H1 (cell line): ENCODE measurements around the gene ADARB2. TPM values are rescaled to one million over a fixed set of nuclear protein-coding genes. Genes with fewer than 3 reads are reported as not detected.

Source experiments
- CTCF ChIA-PET: fragments of 300-600 bp; sonication (Branson Sonifier 250); formaldehyde crosslinking; loops from one replicate; lab custom pipeline; 2021; ENCODE audit not compliant: partially characterized antibody; lab: Charles Lee
- POLR2A ChIA-PET: fragments of 300-600 bp; sonication (Branson Sonifier 250); formaldehyde crosslinking; loops from one replicate; lab custom pipeline; 2021; ENCODE audit warnings: inconsistent platforms; ENCODE audit not compliant: partially characterized antibody; lab: Charles Lee
- DNase-seq, 2 experiments: peaks; one replicate each; pipeline versions ENCODE4 v3.0.0 to v3.0.0-alpha.2; 2010 to 2022; ENCODE audit warnings: low spot score in 2 of 2, low read depth in 1 of 2, mixed read lengths in 1 of 2
- FAIRE-seq: peaks from 2 replicates; lab custom pipeline; 2011; peaks lifted over from hg19 to GRCh38; lab: Jason Lieb, UNC
- H2AFZ ChIP-seq: 2 replicates; pipeline ENCODE4 v1.8.1; 2012; ENCODE audit warnings: low read length, inconsistent platforms
- H2AK5ac ChIP-seq: 2 replicates; pipeline ENCODE4 v1.6.1; 2013; ENCODE audit warnings: low read depth, low read length
- H2BK120ac ChIP-seq: replicated peaks from 2 replicates; pipeline ENCODE3; 2013; ENCODE audit warnings: low read depth, low read length, inconsistent platforms
- H2BK12ac ChIP-seq: 2 replicates; pipeline ENCODE4 v1.6.1; 2013; ENCODE audit warnings: low read depth, low read length
- H2BK15ac ChIP-seq: 2 replicates; pipeline ENCODE4 v1.6.1; 2013; ENCODE audit warnings: low read length
- H2BK20ac ChIP-seq: 2 replicates; pipeline ENCODE4 v1.6.1; 2013; ENCODE audit warnings: low read length
- H2BK5ac ChIP-seq: 2 replicates; pipeline ENCODE4 v1.6.1; 2013; ENCODE audit warnings: low read depth, low read length
- H3K14ac ChIP-seq: 2 replicates; pipeline ENCODE4 v1.6.1; 2013; ENCODE audit warnings: inconsistent platforms; ENCODE audit not compliant: insufficient read length
- H3K18ac ChIP-seq: 2 replicates; pipeline ENCODE4 v1.6.1; 2013; ENCODE audit warnings: low read length; ENCODE audit errors: extremely low read depth
- H3K23ac ChIP-seq: 2 replicates; pipeline ENCODE4 v1.6.1; 2013; ENCODE audit warnings: inconsistent platforms; ENCODE audit not compliant: insufficient read length
- H3K23me2 ChIP-seq: 2 replicates; pipeline ENCODE4 v1.6.1; 2013; ENCODE audit warnings: low read depth, low read length
- H3K27ac ChIP-seq: 2 replicates; pipeline ENCODE4 v1.6.1; 2011; ENCODE audit warnings: low read depth, low read length, inconsistent platforms
- H3K27me3 ChIP-seq, 4 experiments: replicated peaks in 1 of 4; 1 replicate in 1 of 4; 2 replicates in 3 of 4; pipeline versions ENCODE4 v1.6.1 to v1.8.1; 2011 to 2013; ENCODE audit warnings: low read length in 3 of 4, mild to moderate bottlenecking in 3 of 4, inconsistent platforms in 2 of 4, mixed read lengths in 2 of 4, moderate library complexity in 1 of 4; ENCODE audit not compliant: control insufficient read depth in 3 of 4, insufficient read depth in 3 of 4; ENCODE audit errors: extremely low read depth in 1 of 4
- H3K36me3 ChIP-seq, 4 experiments: 2 replicates each; pipeline versions ENCODE4 v1.6.1 to v1.8.1; 2011 to 2013; ENCODE audit warnings: mild to moderate bottlenecking in 4 of 4, low read length in 3 of 4, moderate library complexity in 2 of 4, control low read depth in 1 of 4, inconsistent platforms in 1 of 4; ENCODE audit not compliant: insufficient read depth in 4 of 4, control insufficient read depth in 2 of 4
- H3K4ac ChIP-seq: replicated peaks from 2 replicates; pipeline ENCODE3; 2013; ENCODE audit warnings: low read length, low read depth, mixed read lengths, inconsistent platforms; ENCODE audit not compliant: insufficient read length
- H3K4me1 ChIP-seq, 4 experiments: replicated peaks in 1 of 4; 1 replicate in 1 of 4; 2 replicates in 3 of 4; pipeline versions ENCODE4 v1.6.1 to v1.8.1; 2011 to 2013; ENCODE audit warnings: low read length in 3 of 4, inconsistent platforms in 2 of 4, mixed read lengths in 1 of 4; ENCODE audit not compliant: insufficient read depth in 4 of 4, control insufficient read depth in 3 of 4
- H3K4me2 ChIP-seq, 2 experiments: 2 replicates each; pipeline versions ENCODE4 v1.6.1 to v1.8.1; 2011 to 2013; ENCODE audit warnings: low read depth in 2 of 2, low read length in 2 of 2, control low read depth in 1 of 2, inconsistent platforms in 1 of 2, mild to moderate bottlenecking in 1 of 2; ENCODE audit not compliant: insufficient read depth in 1 of 2
- H3K4me3 ChIP-seq, 4 experiments: fragments of 200-600, 300-600 bp in 1 of 4; sonication (generic), shearing (Covaris generic), sonication (Bioruptor Twin) in 1 of 4; 2 replicates each; pipeline versions ENCODE4 v1.5.1 to v1.8.1; 2011 to 2016; ENCODE audit warnings: low read length in 4 of 4, low read depth in 3 of 4, control low read depth in 2 of 4, inconsistent platforms in 2 of 4, mild to moderate bottlenecking in 2 of 4, mixed read lengths in 1 of 4, moderate library complexity in 1 of 4; ENCODE audit not compliant: insufficient read depth in 2 of 4; ENCODE audit errors: extremely low read depth in 1 of 4
- H3K56ac ChIP-seq: replicated peaks from 2 replicates; pipeline ENCODE3; 2013; ENCODE audit warnings: low read depth, mild to moderate bottlenecking, mixed read lengths, low read length, inconsistent platforms; ENCODE audit not compliant: insufficient read length
- H3K79me1 ChIP-seq: 2 replicates; pipeline ENCODE4 v1.6.1; 2013; ENCODE audit warnings: low read depth, low read length, control low read depth
- H3K79me2 ChIP-seq, 2 experiments: 2 replicates each; pipeline versions ENCODE4 v1.6.1 to v1.8.1; 2012 to 2013; ENCODE audit warnings: low read length in 2 of 2, mild to moderate bottlenecking in 2 of 2, inconsistent platforms in 1 of 2; ENCODE audit not compliant: insufficient read depth in 2 of 2, control insufficient read depth in 1 of 2
- H3K9ac ChIP-seq, 4 experiments: replicated peaks in 1 of 4; 1 replicate in 1 of 4; 2 replicates in 3 of 4; pipeline versions ENCODE4 v1.6.1 to v1.8.1; 2011 to 2013; ENCODE audit warnings: low read depth in 3 of 4, low read length in 3 of 4, control low read depth in 2 of 4, mild to moderate bottlenecking in 2 of 4, moderate library complexity in 2 of 4, inconsistent platforms in 1 of 4; ENCODE audit errors: extremely low read depth in 1 of 4
- H3K9me3 ChIP-seq, 2 experiments: 2 replicates each; pipeline versions ENCODE4 v1.6.1 to v1.8.1; 2012 to 2013; ENCODE audit warnings: mild to moderate bottlenecking in 2 of 2, moderate library complexity in 2 of 2, control low read depth in 1 of 2, inconsistent platforms in 1 of 2, low read depth in 1 of 2, low read length in 1 of 2, mixed read lengths in 1 of 2; ENCODE audit not compliant: insufficient read depth in 2 of 2
- H4K20me1 ChIP-seq, 2 experiments: replicated peaks in 1 of 2; 2 replicates each; pipeline versions ENCODE3 to v1.8.1; 2011 to 2013; ENCODE audit warnings: inconsistent platforms in 2 of 2, low read length in 2 of 2, mild to moderate bottlenecking in 1 of 2; ENCODE audit not compliant: insufficient read depth in 2 of 2, control insufficient read depth in 1 of 2
- H4K5ac ChIP-seq: 2 replicates; pipeline ENCODE4 v1.6.1; 2013; ENCODE audit warnings: low read length, low read depth, mixed read lengths, inconsistent platforms; ENCODE audit not compliant: insufficient read length
- H4K8ac ChIP-seq: 2 replicates; pipeline ENCODE4 v1.8.0; 2013; ENCODE audit warnings: mild to moderate bottlenecking, moderate library complexity, low read length, inconsistent platforms; ENCODE audit not compliant: insufficient read depth; ENCODE audit errors: extremely low read depth
- H4K91ac ChIP-seq: replicated peaks from 2 replicates; pipeline ENCODE3; 2013; ENCODE audit warnings: low read length, mixed read lengths, inconsistent platforms; ENCODE audit not compliant: insufficient read length
- CBX8 ChIP-seq: fragments of 300-800, 300-1000 bp; sonication (generic); IDR thresholded peaks from 2 replicates; pipeline ENCODE4 v1.7.1; 2016; ENCODE audit warnings: low read depth, low read length, borderline replicate concordance
- JUND ChIP-seq: IDR thresholded peaks from 2 replicates; pipeline ENCODE4 v1.6.1; 2011; ENCODE audit warnings: mild to moderate bottlenecking, improper control_type of control experiment, low read length
- KDM5A ChIP-seq: fragments of 200-600 bp; IDR thresholded peaks from 2 replicates; pipeline ENCODE4 v1.7.1; 2012; ENCODE audit warnings: mild to moderate bottlenecking, low read length, inconsistent platforms, mixed read lengths
- SAP30 ChIP-seq: fragments of 300-600 bp; sonication (generic); IDR thresholded peaks from 2 replicates; pipeline ENCODE4 v1.7.1; 2012; ENCODE audit warnings: low read length, moderate library complexity, mild to moderate bottlenecking, inconsistent platforms; ENCODE audit not compliant: insufficient read depth, insufficient replicate concordance
- TBP ChIP-seq: IDR thresholded peaks from 2 replicates; pipeline ENCODE4 v1.6.1; 2011; ENCODE audit warnings: low read depth, low read length, improper control_type of control experiment
- TEAD4 ChIP-seq: IDR thresholded peaks from 2 replicates; pipeline ENCODE4 v1.6.1; 2012; ENCODE audit warnings: low read depth, low read length, inconsistent platforms, mixed read lengths
- WGBS, 2 experiments: shearing (Covaris generic) in 1 of 2; methylation state at CpG; one replicate each; pipeline versions ENCODE4 v1.1.6 to v1.1.7; 2013 to 2015; ENCODE audit warnings: low lambda C conversion rate in 2 of 2, mixed read lengths in 2 of 2, inconsistent platforms in 1 of 2, low coverage in 1 of 2, missing lambda C conversion rate in 1 of 2; ENCODE audit not compliant: insufficient replicate concordance in 2 of 2, insufficient coverage in 1 of 2, insufficient read length in 1 of 2; ENCODE audit errors: extremely low coverage in 1 of 2, missing lambda C conversion rate in 1 of 2; 5-methylcytosine and 5-hydroxymethylcytosine counted together
- polyA plus RNA-seq, 7 experiments: library from polyadenylated mRNA; depleted of rRNA in 3 of 7; stranded (reverse) in 5 of 7; unstranded in 2 of 7; fragments of >200 nt in 5 of 7; fragments of 200-250 nt in 2 of 7; gene quantifications; 1 replicate in 5 of 7; 2 replicates in 1 of 7; 4 replicates in 1 of 7; pipeline versions ENCODE4 v1.2.1 to v1.2.3, GENCODE V29; 2011 to 2013; ENCODE audit warnings: missing spikeins in 2 of 7, mixed read lengths in 2 of 7
- total RNA-seq: library from RNA; stranded (reverse); fragmentation: NEBNext Ultra II Directional; extraction: Animal tissue kit (Norgen Biotek cat#: 25700); gene quantifications from 2 replicates; pipeline ENCODE4 v1.2.1, GENCODE V29; 2021
- TF ChIP-seq, protein P1 (sequence below), 3 experiments: IDR thresholded peaks; 1 replicate in 2 of 3; 2 replicates in 1 of 3; pipeline versions ENCODE4 v1.5.1 to v1.6.1; 2011; ENCODE audit warnings: low read length in 3 of 3, mild to moderate bottlenecking in 3 of 3, inconsistent platforms in 2 of 3, low read depth in 1 of 3, moderate library complexity in 1 of 3; ENCODE audit not compliant: insufficient read depth in 1 of 3; ENCODE audit errors: control extremely low read depth in 1 of 3

Gene ADARB2
- total and polyA plus RNA-seq, 2 of the 8 experiments (the other 6 are each of a cell fraction or from before 2014, with no cell fraction given): 2.2 to 2.8 TPM

DNA sequence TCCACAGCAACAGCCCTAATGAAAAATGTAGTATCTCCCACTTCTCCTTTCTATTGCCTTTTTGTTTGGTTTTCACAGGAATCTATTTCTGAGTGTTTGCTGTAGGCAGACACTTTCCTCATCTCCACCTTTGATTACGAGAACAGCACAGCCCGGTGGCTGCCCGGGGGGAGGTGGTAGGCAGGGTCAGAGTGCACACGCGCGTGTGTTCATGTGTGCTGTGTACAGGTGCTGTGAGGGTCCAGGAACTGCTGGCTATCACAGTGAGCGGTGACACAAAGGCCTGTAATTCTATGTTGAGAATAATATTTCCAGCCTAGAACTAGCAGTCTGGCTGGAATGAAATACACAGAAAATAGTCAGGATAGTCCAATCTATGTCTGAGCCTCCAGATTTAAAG is 212.8 kb downstream of the ADARB2 start:
- no peak overlapping the region for H3K56ac ChIP-seq
- no peaks in the 10 kb centered on the region for H3K9me3 ChIP-seq
- 0 out of 7 replicates have a peak, but pooled peaks cover 0 to 4% (median 0%) of the 10 kb centered on the region in 4 experiments for H3K27me3 ChIP-seq
- WGBS, 2 experiments: 96% methylated on average over 7 of the region's 7 CpGs; no CpG with 5 or more reads in 1 of the 2 experiments
- no peak for TF ChIP-seq TBP
- TF ChIP-seq, protein P1, sequence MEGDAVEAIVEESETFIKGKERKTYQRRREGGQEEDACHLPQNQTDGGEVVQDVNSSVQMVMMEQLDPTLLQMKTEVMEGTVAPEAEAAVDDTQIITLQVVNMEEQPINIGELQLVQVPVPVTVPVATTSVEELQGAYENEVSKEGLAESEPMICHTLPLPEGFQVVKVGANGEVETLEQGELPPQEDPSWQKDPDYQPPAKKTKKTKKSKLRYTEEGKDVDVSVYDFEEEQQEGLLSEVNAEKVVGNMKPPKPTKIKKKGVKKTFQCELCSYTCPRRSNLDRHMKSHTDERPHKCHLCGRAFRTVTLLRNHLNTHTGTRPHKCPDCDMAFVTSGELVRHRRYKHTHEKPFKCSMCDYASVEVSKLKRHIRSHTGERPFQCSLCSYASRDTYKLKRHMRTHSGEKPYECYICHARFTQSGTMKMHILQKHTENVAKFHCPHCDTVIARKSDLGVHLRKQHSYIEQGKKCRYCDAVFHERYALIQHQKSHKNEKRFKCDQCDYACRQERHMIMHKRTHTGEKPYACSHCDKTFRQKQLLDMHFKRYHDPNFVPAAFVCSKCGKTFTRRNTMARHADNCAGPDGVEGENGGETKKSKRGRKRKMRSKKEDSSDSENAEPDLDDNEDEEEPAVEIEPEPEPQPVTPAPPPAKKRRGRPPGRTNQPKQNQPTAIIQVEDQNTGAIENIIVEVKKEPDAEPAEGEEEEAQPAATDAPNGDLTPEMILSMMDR (IDR thresholded peaks at IDR 0.05; ENCODE audit: control extremely low read depth in 1 of 3, insufficient read depth in 1 of 3, low read depth in 1 of 3, low read length in 3 of 3): no peak
- TF ChIP-seq TEAD4: no peak
- TF ChIP-seq JUND: no peak
- TF ChIP-seq SAP30: no peak
- no peak for TF ChIP-seq CBX8
- no peak for TF ChIP-seq KDM5A
- no peak overlapping the region for H3K18ac ChIP-seq
- H4K5ac ChIP-seq: no peak overlapping the region
- H4K91ac ChIP-seq: no peak overlapping the region
- peaks cover 3% of the 10 kb centered on the region; the same call in 1 of the 2 replicates for H3K79me1 ChIP-seq
- peaks cover 0 to 6% of the 10 kb centered on the region in 2 experiments for H4K20me1 ChIP-seq
- H2BK20ac ChIP-seq: no peak overlapping the region
- H2AK5ac ChIP-seq: no peak overlapping the region
- no peak overlapping the region for H2BK12ac ChIP-seq
- peaks cover 1 to 21% (median 14%) of the 10 kb centered on the region in 4 experiments; a peak in 6 of 7 replicates for H3K4me1 ChIP-seq
- H4K8ac ChIP-seq: no peak overlapping the region
- ChIA-PET POLR2A (no interaction called here), CTCF (no interaction called here)
- DNase-seq: no peak
- no peak overlapping the region for H3K27ac ChIP-seq
- H3K4me2 ChIP-seq: no peak overlapping the region
- no peak overlapping the region for H3K9ac ChIP-seq
- no peak overlapping the region for H2BK5ac ChIP-seq
- FAIRE-seq: no peak
- H3K23me2 ChIP-seq: peaks cover 2% of the 10 kb centered on the region; the same call in 1 of the 2 replicates
- H3K4ac ChIP-seq: no peak overlapping the region
- no peak overlapping the region for H3K14ac ChIP-seq
- no peak overlapping the region for H3K4me3 ChIP-seq
- no peak overlapping the region for H3K23ac ChIP-seq
- H2BK120ac ChIP-seq: no peak overlapping the region
- no peaks in the 10 kb centered on the region for H3K79me2 ChIP-seq
- no peak overlapping the region for H2AFZ ChIP-seq
- no peaks in the 10 kb centered on the region; a peak in 1 of 8 replicates for H3K36me3 ChIP-seq
- H2BK15ac ChIP-seq: no peak overlapping the region
